Cardiac muscle cell (in vitro differentiated cells and primary cell): Measurements from ENCODE around the gene DZIP1. TPM values are rescaled to one million over a fixed set of nuclear protein-coding genes. Genes with fewer than 3 reads are reported as not detected.

Experiments
- DNase-seq, 2 donors: peaks; one replicate each; pipeline versions ENCODE4 v3.0.0 to v3.0.0-alpha.2; 2010 to 2017; ENCODE audit warnings: low read depth in 1 of 2, low spot score in 1 of 2
- H3K27ac ChIP-seq: fragments of 200-600 bp; sonication (generic); 2 replicates; pipeline ENCODE4 v1.5.1; 2016
- H3K27me3 ChIP-seq: fragments of 200-600 bp; sonication (generic); 2 replicates; pipeline ENCODE4 v1.6.0; 2016; ENCODE audit warnings: control low read depth
- H3K36me3 ChIP-seq: fragments of 200-600 bp; sonication (generic); 2 replicates; pipeline ENCODE4 v1.5.1; 2016; ENCODE audit warnings: control low read depth
- H3K4me1 ChIP-seq: fragments of 200-600 bp; sonication (generic); 2 replicates; pipeline ENCODE4 v1.8.1; 2017; ENCODE audit warnings: low read depth, mild to moderate bottlenecking, mixed run types
- H3K4me3 ChIP-seq: fragments of 200-600 bp; sonication (generic); 2 replicates; pipeline ENCODE4 v1.5.1; 2016; ENCODE audit warnings: mild to moderate bottlenecking
- H3K9me3 ChIP-seq: fragments of 200-600 bp; sonication (generic); 2 replicates; pipeline ENCODE4 v1.5.1; 2017; ENCODE audit warnings: low read depth, mild to moderate bottlenecking, control low read depth
- CTCF ChIP-seq: IDR thresholded peaks from 2 replicates; pipeline ENCODE4 v1.5.1; 2012; ENCODE audit warnings: low read depth, mild to moderate bottlenecking, low read length
- polyA plus RNA-seq: library from polyadenylated mRNA; unstranded; fragments of >200 nt; fragmentation: Nextera tagmentation; extraction: Ambion mirVana; gene quantifications from 2 replicates; pipeline ENCODE4 v1.2.1, GENCODE V29; 2016
- total RNA-seq: library from RNA; depleted of rRNA; stranded (reverse); fragments of >200 nt; gene quantifications from 2 replicates; pipeline ENCODE4 v1.2.3, GENCODE V29; 2016

DZIP1 gene
- total and polyA plus RNA-seq, 2 experiments from 2014 or later = 6.4 to 47.2 TPM

- no peaks in the 10 kb centered on the region for H3K36me3 ChIP-seq
- TF ChIP-seq CTCF = no peak
- no peaks in the 10 kb centered on the region for H3K9me3 ChIP-seq
- H3K4me1 ChIP-seq = no peaks in the 10 kb centered on the region
- no peak overlapping the region for H3K4me3 ChIP-seq
- H3K27ac ChIP-seq = no peak overlapping the region
- H3K27me3 ChIP-seq = no peaks in the 10 kb centered on the region
- no peak for DNase-seq
These were observed 109.3 kb downstream of the DZIP1 start for GRCh38 chr13:95535243-95535642.

- DNase-seq = no peak
These were observed 110.9 kb downstream of the DZIP1 start for GRCh38 chr13:95533545-95534160.

GRCh38 chr13:95530178-95530577 is 114.3 kb downstream of the DZIP1 start:
- H3K27me3 ChIP-seq = no peaks in the 10 kb centered on the region
- H3K27ac ChIP-seq = no peak overlapping the region
- no peak for TF ChIP-seq CTCF
- no peaks in the 10 kb centered on the region for H3K4me1 ChIP-seq
- H3K4me3 ChIP-seq = no peak overlapping the region
- H3K36me3 ChIP-seq = no peaks in the 10 kb centered on the region
- DNase-seq = peak in 1 of 2 donors; percentile 63
- H3K9me3 ChIP-seq = no peaks in the 10 kb centered on the region

More at GRCh38 chr13:95533545-95534160, 110.9 kb downstream of the DZIP1 start:
- H3K4me1 ChIP-seq = no peaks in the 10 kb centered on the region
- no peaks in the 10 kb centered on the region for H3K27me3 ChIP-seq
- H3K36me3 ChIP-seq = no peaks in the 10 kb centered on the region
- no peak for TF ChIP-seq CTCF
- H3K4me3 ChIP-seq = no peak overlapping the region
- H3K9me3 ChIP-seq = no peaks in the 10 kb centered on the region
- H3K27ac ChIP-seq = no peak overlapping the region

Other genes starting within 250 kb of the DZIP1 start
- gene CLDN10, start 92.0 kb downstream of the DZIP1 start, total RNA-seq = 0.66 TPM in 1 of 2 replicates, not detected in the other
- 0.16 and 2.1 TPM in 2 replicates for gene CLDN10, start 92.0 kb downstream of the DZIP1 start, polyA plus RNA-seq
- 13.6 and 19.8 TPM in 2 replicates for gene DNAJC3, start 32.4 kb upstream of the DZIP1 start, total RNA-seq
- 11.6 and 15.3 TPM in 2 replicates for gene DNAJC3, start 32.4 kb upstream of the DZIP1 start, polyA plus RNA-seq